SK-N-DZ (cell line): ENCODE results near the gene GRID1.

ENCODE experiments used
- DNase-seq: peaks from one replicate; pipeline ENCODE4 v3.0.0-alpha.2; 2015; ENCODE audit warnings: low spot score

GRID1 gene

GRCh38 chr10:86293396-86293791 is 73.2 kb downstream of the GRID1 start:
- no peak for DNase-seq

- DNase-seq = no peak
These were observed 73.9 kb downstream of the GRID1 start for GRCh38 chr10:86292462-86293395.

GRCh38 chr10:86291616-86292340 is 74.8 kb downstream of the GRID1 start:
- no peak for DNase-seq

- DNase-seq = no peak
These were observed 75.5 kb downstream of the GRID1 start for GRCh38 chr10:86290933-86291615.

- DNase-seq = no peak
These were observed 77.1 kb downstream of the GRID1 start for GRCh38 chr10:86289577-86289868.

- DNase-seq = no peak
These were observed 77.7 kb downstream of the GRID1 start for GRCh38 chr10:86288695-86289576.

- DNase-seq = no peak
These were observed 78.5 kb downstream of the GRID1 start for GRCh38 chr10:86287966-86288579.

- no peak for DNase-seq
These were observed 79.3 kb downstream of the GRID1 start for GRCh38 chr10:86287110-86287793.

- no peak for DNase-seq
These were observed 80.1 kb downstream of the GRID1 start for GRCh38 chr10:86286236-86287109.

GRCh38 chr10:86285136-86285790 is 81.3 kb downstream of the GRID1 start:
- DNase-seq = no peak

- DNase-seq = no peak
These were observed 82.1 kb downstream of the GRID1 start for GRCh38 chr10:86284355-86285105.

- DNase-seq = no peak
These were observed 82.9 kb downstream of the GRID1 start for GRCh38 chr10:86283466-86284287.

- DNase-seq = no peak
These were observed 83.7 kb downstream of the GRID1 start for GRCh38 chr10:86282664-86283465.

GRCh38 chr10:86281396-86281795 is 85.2 kb downstream of the GRID1 start:
- no peak for DNase-seq

- no peak for DNase-seq
These were observed 97.3 kb downstream of the GRID1 start for GRCh38 chr10:86269332-86269731.
